Hepatocyte (in vitro differentiated cells): ENCODE data around the gene RIPK4.

Source experiments
- CTCF ChIP-seq: fragments of 200-600 bp; sonication (generic); IDR thresholded peaks from 2 replicates; pipeline ENCODE4 v1.5.1; 2016; ENCODE audit warnings: antibody characterized with exemption, mild to moderate bottlenecking; ENCODE audit not compliant: poor library complexity
- EZH2 ChIP-seq: fragments of 200-600 bp; sonication (generic); IDR thresholded peaks from 2 replicates; pipeline ENCODE4 v1.6.1; 2016; ENCODE audit warnings: antibody characterized with exemption, mild to moderate bottlenecking, borderline replicate concordance

GRCh38 chr21:41763996-41764395 lies 2.9 kb downstream of the RIPK4 start:
- TF ChIP-seq CTCF (no peak), EZH2 (no peak)
